ENCODE measurements around the gene ADGRL3.
"Not testable (repeated sequence)": the region's sequence is repeated elsewhere in the genome, so short reads cannot be mapped to it uniquely, and the experiment has no call there.

The ADGRL3 gene

DNA sequence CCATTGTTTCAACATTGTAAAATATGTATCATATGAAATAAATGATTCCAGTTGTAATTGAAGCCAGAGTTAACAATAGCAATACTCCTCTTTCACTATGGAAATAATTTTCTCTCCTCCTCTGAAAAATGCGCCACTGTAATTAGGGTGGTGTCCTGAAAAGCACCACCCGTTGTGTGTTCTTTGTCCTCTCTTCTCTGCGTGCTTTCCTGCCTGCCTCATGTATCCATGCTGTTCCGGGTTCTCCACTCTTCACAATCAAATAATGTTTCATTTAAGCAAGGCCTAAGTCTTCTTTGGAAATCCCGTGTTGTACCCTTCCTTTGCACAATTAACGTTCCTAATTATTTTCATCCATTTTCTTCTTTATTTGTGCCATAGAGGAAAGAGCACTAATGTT is 293.3 kb downstream of the ADGRL3 start:
- DNase-seq (ENCODE audit: low read depth in 2 of 2) = no peak

DNA sequence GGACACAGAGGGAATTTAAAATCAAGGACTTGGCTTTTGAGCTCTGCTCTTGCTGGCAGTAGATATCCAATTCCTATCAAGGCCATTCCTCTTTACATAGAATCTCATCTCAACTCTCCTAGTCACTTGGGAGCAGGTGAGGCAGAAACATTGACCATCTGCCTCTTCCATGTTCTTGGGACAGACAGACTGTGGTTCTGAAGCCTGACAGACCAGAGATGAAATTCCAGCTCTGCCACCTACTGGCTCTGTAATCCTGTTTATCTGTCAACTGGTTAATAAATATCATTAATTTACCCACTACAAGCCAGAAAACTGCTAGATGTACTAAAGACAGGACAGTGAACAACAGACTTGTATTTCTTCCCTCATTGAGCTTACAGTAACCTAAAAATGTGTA is 300.8 kb downstream of the ADGRL3 start:
- no peak for DNase-seq (ENCODE audit: low read depth in 2 of 2)

DNA sequence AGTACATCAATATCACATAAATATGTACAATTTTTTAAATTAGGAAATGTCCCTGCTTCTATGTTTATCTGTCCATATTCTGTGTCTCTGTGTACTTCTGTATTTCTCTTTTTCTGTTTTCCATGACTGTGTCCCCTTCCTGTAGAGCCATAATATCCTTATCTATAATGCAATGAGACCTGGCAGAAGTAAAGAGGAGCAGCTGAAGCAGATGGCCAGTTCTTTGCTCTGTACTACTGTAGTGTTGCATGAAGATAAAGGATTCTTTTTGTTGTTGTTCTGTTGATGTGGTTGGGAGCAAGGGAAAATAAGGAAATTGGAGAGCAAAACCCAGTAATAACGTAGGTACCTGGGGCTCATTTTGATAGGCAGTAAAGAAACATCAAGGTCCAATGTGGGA is 301.7 kb downstream of the ADGRL3 start:
- no peak for DNase-seq (ENCODE audit: low read depth in 2 of 2)

DNA sequence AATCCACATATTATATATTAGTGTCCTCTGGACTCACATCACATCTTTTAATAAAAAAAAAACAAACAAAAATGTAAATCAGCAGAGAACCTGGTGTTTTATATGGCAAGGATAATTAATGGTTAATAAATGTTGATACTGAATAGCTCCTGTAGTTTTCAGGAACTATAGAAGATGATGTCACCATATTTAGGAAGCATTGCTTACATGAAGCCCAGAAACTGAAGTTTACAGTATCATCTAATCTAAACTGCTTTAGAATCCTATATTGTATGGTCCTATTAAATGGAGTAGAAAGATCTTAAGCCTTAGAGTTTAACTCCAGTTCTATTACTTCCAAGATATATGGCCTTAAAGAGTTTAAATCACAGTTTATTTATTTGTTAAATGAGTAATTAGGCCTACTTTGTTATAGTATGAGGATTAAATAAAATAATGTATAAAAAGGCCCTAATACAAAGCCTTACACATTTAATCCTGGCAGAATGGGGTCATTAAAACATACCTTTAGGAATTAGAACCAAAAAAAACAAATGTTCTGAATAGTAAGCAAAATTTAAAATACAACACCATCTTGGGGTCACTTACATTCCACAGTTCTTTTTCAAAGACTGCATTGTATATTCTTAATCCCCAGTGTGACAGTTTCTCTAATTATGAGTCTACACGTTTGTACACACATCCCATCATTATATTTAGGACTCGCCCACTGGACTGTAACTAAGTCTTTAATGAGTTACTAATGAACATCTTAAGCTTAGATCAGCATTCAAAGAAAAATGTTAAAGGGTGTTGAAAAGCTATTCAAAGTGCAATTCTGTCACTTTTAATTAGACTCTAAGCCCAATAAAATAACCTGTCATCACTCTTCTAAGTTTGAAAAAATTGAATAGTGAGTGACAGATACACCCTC is 305.9 kb downstream of the ADGRL3 start:
- DNase-seq (ENCODE audit: low read depth in 2 of 2) = no peak

DNA sequence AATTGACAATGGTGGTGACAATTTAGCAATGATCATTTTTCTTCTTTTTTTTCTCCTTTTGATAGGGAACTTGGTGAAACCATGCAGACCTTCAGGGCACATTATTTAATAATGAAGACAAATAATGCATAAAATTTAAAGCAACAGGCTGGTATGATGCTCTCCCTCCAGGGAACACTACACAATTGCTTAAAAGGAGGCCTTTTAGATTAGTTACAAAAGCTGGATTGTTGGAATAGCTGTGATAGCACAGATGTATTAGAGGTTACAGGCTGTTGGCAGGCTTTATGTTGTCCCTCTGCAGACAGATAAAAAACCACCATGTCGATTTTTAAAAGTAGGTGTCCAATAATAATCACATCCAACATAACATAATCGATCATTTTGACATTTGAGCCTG is 307.0 kb downstream of the ADGRL3 start:
- no peak for DNase-seq (ENCODE audit: low read depth in 2 of 2)

DNA sequence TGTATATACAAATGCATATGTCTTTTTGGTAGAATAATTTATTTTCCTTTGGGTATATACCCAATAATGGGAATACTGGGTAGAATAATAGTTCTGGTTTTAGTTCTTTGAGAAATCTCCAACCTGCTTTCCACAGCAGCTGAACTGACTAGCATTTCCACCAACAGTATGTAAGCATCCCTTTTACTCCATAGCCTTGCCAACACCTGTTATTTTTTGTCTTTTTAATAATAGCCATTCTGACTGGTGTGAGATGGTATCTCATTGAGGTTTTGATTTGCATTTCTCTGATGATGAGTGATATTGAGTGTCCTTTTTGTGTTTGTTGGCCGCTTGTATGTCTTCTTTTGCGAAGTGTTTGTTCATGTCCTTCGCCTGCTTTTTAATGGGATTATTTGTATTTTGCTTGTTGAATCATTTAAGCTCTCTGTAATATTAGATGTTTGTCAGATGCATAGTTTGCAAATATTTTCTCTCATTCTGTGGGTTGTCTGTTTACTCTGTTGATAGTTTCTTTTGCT is 309.7 kb downstream of the ADGRL3 start:
- not testable (repeated sequence) for DNase-seq (ENCODE audit: low read depth in 2 of 2)

DNA sequence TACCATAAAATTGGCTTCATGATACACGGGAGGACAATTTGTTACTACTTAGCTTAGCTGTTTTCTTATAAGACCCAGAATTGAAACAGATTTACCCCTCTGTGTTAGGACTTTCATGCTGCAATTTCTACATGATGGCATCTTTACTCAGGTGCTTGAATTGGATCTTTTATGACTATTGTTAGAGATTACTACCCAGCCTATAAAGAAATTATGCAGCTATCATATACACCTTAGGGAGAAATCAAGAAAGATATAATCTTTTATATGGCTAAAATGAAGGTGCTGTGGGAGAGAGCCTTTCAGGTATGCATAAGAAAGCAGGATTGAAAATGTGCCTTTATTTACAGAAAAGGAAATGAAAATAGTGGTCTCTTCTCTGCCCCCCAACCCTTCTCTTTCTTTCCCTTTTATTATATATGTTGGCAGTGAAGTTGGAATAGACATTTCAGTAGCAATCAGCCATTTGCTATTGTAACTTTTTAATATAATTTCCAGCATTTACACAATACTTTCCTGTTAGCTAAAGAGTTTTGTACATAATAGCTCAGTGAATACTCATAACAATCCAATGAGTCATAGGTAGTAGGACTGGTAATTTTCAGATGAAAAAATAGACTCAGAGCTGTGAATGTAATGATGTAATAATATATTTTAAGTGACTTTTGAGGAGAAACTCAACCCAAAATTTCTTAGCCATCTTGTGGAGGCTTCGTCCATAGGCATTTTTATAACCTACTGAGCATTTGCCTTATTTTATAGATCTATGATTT is 311.8 kb downstream of the ADGRL3 start:
- DNase-seq (ENCODE audit: low read depth in 2 of 2) = no peak

DNA sequence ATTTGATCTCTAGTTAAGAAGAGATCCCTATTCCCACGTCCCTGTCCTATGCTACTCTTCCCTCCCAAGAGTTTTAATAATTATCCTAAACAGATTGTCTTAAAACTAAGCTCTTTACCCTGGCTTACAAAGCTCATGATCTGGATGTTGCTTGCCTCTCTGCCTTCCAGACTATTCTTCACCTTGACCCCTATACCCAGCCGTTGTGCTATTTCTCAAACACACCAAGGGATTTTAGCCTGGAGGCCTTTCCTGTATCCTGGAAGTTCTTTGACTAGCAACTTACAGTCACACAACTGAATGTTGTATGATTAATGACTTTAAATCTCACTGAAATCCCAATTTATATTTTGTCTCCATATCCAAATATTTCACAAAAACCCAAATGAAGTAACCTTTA is 314.9 kb downstream of the ADGRL3 start:
- DNase-seq (ENCODE audit: low read depth in 2 of 2) = no peak

DNA sequence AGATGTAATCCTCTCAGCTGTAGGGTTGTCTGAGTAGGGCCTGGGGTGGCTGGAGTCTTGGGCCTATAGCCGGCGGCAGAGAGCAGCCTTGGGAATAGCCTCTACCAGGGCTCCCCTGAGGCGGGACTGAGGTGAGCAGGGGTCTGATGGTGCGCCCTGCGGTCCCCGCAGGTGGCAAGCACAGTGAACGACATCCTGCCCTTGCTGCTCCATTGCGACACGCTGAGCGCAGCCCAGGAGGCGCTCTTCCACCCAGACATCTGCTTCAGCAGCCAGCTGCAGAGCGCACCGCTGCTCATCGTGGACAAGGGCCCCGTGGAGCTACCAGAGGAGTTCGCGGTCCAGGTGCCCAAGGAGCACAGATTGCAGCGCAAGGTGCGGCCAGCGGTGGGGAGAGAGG is 317.0 kb downstream of the ADGRL3 start:
- no peak for DNase-seq (ENCODE audit: low read depth in 2 of 2)

DNA sequence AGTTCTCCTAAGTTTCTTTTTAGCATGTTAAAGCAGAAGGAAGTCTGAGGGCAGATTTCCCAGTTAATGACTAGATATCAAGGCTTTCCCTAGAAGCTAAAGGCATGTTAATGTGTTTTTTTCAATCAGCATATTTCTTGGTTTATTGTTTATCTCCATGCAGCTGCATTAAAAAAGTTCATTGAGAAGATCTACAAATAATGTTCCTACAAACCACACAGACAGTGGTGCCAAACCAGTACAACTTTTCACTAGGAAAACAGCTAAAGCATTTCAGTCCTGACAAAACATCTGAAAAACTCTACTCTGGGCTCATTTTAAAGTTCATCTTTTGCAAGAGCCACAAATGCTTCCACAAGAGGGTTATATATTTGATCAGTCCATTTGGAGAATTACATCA is 320.0 kb downstream of the ADGRL3 start:
- no peak for DNase-seq (ENCODE audit: low read depth in 2 of 2)

DNA sequence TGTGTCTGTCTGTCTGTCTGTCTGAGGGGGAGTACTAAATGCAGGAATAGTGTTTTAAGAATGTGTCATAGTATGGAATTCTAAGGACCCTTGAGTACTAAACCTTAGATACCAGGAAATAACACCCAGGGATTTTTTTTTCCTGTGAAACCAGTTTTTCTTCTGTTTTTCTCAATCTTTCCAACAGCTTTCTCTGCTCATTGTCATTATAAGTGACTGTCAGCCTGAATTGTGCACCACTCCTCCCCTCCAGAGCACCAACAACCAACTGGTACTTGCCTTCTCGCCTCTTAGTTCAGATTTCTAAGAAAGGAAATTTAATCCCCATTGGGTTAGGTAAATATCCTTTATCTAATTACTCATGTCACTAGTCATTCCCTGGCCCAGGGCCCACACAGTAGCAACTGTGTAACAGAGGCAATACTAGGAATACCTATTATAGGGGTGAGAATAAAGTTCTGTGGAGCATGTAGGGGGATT is 320.6 kb downstream of the ADGRL3 start:
- no peak for DNase-seq (ENCODE audit: low read depth in 2 of 2)

DNA sequence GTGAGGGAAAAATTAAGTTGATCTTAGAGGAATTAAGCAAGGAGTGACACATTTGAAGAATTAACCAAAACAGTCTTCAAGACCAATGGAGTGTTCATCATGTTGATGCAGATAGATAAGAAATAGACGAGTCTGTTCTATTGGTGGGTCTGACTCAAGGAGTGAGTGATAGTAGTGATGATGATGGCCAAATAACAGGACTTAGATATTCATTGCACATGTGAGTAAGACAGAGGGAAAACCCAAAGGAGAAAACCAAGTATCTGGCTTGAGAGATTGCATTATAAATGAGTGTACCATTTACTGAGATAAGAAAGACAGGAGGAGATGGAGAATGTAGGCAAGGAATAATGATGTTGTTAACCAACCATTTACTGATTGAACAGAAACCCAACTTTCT is 321.3 kb downstream of the ADGRL3 start:
- no peak for DNase-seq (ENCODE audit: low read depth in 2 of 2)

DNA sequence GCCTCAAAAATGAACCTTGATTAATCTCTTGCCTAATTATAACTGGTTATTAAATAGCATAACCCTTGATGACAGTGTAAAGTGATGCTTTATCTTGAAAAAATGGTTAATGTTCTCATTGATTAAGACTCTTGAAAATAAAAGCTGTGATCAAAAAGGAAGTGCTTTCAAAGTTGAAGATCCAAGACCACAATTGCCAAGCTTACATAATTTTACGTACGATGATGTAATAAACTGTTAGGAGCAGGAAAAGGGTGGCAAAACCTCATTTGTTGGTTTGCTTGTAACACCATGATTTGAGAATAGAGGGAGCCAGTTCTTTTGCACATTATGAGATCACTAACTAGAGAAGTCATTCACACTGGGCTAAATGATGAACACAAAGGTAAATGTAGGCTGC is 322.2 kb downstream of the ADGRL3 start:
- DNase-seq (ENCODE audit: low read depth in 2 of 2) = no peak

DNA sequence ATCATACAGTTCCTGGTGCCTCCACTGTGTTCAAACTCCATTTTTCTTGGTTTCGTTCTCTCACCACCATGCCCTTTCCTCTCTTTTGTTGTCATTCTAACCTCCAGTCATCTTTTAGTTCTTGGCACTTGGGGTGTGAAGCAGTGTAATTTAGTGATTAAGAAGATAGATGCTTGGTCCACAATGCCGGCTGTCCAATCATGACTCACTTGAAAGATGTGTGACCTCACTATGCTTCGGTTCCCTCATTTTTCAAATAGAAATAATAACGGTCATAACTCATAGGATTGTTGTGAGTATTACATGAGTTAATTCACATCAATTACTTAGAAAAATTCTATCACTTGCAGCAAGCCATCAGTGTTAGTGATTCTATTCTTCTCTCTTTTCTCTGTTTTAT is 327.8 kb downstream of the ADGRL3 start:
- no peak for DNase-seq (ENCODE audit: low read depth in 2 of 2)

DNA sequence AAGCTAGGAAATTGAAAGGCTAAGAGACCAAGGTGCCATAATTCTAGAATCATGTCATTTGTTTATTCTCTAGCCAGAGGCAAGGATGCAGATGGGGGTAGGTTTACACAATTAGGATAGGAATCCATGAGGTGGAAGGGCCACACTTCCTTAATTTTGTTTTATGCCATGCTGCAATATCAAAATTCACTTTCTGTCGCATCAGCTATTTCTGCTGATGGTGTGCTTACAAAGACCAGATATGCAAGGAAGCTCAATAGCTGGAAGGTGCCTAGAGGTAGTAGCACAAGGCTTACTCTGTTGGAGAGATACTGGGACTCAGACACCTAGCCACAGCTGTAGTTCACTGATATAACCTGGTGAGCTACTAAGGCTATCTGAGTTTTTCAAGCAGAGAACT is 328.5 kb downstream of the ADGRL3 start:
- no peak for DNase-seq (ENCODE audit: low read depth in 2 of 2)

DNA sequence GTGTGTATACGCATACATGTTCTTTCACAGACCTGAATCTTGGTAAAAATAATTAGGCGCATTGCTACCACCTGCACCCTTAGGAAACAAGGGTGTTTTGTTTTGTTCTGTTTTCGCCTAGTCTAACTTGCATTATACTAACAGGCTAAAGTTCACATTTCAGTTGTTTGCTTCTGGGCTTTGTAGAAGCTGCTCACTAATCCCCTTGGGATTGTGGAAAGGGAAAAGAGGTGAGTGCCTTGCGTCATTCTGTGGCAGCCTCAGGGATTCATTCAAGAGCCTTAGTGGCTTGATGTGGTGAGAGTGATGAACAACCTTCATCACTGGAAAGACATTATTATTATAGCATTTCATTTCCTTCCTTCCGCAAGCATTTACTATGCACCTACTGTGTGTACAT is 331.1 kb downstream of the ADGRL3 start:
- no peak for DNase-seq (ENCODE audit: low read depth in 2 of 2)

DNA sequence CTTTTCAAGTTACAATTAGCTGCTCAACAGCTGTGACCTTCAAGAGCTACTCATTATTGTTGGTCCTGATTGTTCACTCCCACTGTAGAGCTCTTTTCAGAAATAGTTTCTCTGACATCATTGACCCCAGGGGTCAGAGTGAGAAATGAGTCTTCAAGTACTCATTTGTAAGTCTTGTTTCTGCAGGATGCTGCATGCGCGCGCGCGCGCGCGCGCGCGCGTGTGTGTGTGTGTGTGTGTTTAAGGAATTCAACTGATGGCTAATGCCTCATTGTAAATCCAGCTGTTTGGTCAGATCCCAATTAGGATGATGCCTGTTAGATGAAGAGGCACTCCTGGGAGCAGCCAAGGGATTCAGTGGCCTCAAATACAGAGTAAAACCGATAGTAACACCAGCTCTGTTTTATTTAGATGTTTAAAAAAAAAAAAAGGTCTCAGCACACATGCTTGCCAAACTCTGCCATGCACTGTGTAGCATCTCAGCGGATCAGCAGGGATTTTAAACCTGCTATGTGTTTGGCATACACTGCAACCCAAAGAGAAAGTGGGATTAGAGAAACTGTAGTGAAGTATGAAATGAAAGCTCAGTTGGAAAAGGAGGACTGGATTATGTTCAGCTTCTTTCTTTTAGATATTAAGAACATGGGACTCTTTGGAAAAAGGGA is 332.3 kb downstream of the ADGRL3 start:
- DNase-seq (ENCODE audit: low read depth in 2 of 2) = no peak

DNA sequence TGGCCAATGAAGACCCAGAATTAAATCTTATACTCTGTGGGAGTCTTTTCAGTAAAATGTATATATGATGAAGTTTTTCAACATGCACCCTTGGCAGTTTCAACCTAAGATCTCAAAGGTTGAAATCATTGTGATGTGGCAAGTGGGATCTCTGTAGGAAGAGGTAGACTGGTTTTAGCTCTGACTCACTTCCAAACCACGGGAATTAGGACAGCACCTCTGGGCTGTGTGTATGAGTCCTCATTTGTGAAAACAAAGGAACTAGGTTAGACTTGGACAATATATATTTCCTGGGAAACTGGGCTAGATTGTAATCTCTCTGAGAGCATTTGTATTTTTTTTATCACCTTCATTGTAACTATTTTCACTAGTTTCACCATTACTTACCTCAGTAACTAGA is 333.0 kb downstream of the ADGRL3 start:
- DNase-seq (ENCODE audit: low read depth in 2 of 2) = no peak

DNA sequence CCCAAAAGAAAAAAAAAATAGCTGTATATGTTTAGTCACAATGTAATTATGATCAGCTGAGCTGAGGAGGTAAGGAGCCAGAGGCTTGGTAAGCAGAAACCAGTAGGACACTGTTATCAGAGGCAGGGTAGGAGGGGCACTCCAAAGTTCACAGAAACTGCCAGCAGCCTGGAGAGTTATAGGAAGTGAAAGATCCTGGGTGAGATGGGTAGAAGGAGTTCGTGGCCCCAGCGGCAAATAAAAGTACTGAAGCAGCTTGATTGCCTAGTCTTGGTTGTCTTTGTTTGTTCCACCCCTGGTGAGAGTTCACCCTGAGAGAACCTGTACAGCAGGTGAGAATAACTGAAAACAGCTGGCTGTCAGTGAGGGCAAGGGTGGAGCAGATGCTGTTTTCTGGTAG is 340.8 kb downstream of the ADGRL3 start:
- no peak for DNase-seq (ENCODE audit: low read depth in 2 of 2)

DNA sequence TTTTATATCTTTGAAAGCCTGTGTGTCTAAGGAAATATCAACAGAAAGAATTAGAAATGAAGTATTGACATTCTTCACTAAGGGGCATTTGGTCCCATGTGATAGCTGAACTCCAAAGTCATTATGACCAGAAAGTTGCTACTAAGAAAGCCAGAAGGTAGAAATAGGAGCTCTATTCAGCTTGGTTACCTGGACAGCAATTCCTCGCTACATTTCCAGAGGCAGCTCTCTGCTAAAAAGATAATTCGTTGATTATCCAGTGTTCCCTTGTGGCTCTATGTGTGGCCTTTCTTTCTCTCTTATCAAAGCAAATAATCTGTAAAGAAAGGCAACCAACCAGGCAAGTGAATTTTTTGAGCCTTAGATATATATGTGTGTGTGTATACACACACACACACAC is 341.3 kb downstream of the ADGRL3 start:
- no peak for DNase-seq (ENCODE audit: low read depth in 2 of 2)

DNA sequence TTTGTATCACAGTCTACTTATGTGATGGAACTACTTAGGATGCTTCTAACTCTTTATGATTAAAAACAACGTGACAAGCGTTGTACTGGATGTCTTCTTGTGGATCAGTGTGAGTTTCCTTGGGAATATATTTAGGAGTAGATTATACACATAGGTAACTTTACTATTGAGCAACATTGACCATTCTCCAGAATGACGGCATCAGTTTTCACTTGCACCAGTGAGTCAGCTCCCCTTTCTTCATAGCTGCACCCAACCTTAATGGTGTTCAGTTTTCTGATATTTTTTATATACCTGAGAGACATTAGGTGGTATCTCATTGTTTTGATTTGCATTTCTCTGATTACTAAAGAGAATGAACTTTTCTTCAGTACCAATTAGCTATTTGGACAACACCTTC is 343.9 kb downstream of the ADGRL3 start:
- no peak for DNase-seq (ENCODE audit: low read depth in 2 of 2)

DNA sequence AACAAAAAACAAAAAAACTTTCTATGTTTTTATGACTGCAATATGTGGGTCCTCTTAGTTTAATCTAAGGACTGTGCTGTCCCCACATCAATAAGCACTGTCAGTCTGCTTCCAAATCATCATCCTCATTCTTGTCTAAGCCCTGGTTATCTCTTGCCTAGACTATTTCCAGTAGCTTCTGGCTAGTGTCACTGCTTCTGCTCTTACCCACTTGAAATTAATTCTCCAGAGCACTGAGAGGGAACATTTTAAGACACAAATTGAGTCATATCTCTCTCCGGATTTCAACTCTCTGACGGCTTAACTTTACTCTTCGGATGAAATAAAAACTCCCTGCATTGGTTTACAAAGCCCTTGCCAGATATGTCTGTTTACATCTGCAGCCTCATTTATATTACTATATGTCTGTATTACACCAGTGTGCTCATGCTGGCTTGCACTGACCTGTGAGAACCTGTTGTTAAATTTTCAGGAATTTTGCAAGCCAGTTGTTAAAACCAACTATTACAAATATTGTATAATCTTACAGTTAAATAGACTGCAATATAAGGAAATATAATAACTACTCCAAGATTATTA is 345.9 kb downstream of the ADGRL3 start:
- no peak for DNase-seq (ENCODE audit: low read depth in 2 of 2)
